ENCODE data around the gene DYSF. TPM values are rescaled to one million over a fixed set of nuclear protein-coding genes. Genes with fewer than 3 reads are reported as not detected.

Gene DYSF
- total RNA-seq, 2 donors from 2014 or later: 0.71 TPM; not detected in 1

DNA sequence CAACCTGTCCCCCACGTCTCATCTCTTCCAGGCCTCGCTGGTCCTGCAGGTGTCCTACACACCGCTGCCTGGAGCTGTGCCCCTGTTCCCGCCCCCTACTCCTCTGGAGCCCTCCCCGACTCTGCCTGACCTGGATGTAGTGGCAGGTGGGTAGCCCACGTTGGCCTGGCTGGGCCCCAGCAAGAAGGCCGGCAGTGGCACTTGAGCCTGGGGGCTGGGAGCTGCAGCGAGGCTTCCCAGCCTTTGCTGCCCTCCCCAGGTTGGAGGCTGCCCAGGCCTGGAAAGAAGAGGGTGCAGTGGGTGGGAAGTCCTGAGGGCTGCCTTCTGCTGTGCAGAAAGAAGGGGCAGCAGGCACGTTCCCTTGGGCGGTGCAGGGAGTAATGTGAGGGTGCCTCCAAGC, 58.4 kb downstream of the DYSF start:
- Mint-ChIP-seq H3K4me1 (no peaks in the 10 kb centered on the region), H3K27me3 (peaks cover 6% of the 10 kb centered on the region), H3K9me3 (no peaks in the 10 kb centered on the region), H3K4me3 (no peak overlapping the region), H3K36me3 (ENCODE audit: low read depth) (no peaks in the 10 kb centered on the region), H3K27ac (no peak overlapping the region)
- ATAC-seq (replicated peaks): no peak

DNA sequence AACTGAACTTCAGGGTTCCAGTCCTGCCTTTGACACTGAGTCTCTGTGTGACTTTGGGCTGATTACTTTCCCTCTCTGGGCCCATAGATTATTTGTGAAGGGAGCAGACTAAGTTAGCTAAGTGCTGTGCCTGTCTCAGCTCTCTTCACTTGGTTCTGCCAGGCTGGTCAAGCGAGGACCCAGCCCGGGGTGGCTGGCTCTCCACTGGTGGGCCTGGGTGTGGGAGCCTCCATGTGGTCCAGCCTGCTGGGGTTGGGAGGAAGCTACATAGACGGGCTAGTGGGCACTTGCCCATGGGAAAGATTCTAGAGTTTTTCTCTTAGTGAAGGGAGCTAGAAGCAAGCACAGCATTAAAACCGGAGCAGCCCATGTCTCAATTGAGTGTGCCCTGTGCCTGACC, 59.0 kb downstream of the DYSF start:
- H3K27ac Mint-ChIP-seq: no peak overlapping the region
- no peak for ATAC-seq (replicated peaks)
- no peak overlapping the region for H3K4me3 Mint-ChIP-seq
- no peaks in the 10 kb centered on the region for H3K36me3 Mint-ChIP-seq (ENCODE audit: low read depth)
- no peaks in the 10 kb centered on the region for H3K9me3 Mint-ChIP-seq
- H3K4me1 Mint-ChIP-seq: no peaks in the 10 kb centered on the region
- H3K27me3 Mint-ChIP-seq: peaks cover 6% of the 10 kb centered on the region

GRCh38 chr2:71513096-71513495, 59.7 kb downstream of the DYSF start:
- Mint-ChIP-seq H3K27me3 (peaks cover 6% of the 10 kb centered on the region), H3K9me3 (no peaks in the 10 kb centered on the region), H3K27ac (no peak overlapping the region), H3K4me3 (no peak overlapping the region), H3K4me1 (no peaks in the 10 kb centered on the region), H3K36me3 (ENCODE audit: low read depth) (no peaks in the 10 kb centered on the region)
- ATAC-seq (replicated peaks): no peak

GRCh38 chr2:71513721-71514120, 60.4 kb downstream of the DYSF start:
- Mint-ChIP-seq H3K27ac (no peak overlapping the region), H3K4me1 (no peaks in the 10 kb centered on the region), H3K27me3 (peaks cover 6% of the 10 kb centered on the region), H3K36me3 (ENCODE audit: low read depth) (no peaks in the 10 kb centered on the region), H3K9me3 (no peaks in the 10 kb centered on the region), H3K4me3 (no peak overlapping the region)
- no peak for ATAC-seq (replicated peaks)

DNA sequence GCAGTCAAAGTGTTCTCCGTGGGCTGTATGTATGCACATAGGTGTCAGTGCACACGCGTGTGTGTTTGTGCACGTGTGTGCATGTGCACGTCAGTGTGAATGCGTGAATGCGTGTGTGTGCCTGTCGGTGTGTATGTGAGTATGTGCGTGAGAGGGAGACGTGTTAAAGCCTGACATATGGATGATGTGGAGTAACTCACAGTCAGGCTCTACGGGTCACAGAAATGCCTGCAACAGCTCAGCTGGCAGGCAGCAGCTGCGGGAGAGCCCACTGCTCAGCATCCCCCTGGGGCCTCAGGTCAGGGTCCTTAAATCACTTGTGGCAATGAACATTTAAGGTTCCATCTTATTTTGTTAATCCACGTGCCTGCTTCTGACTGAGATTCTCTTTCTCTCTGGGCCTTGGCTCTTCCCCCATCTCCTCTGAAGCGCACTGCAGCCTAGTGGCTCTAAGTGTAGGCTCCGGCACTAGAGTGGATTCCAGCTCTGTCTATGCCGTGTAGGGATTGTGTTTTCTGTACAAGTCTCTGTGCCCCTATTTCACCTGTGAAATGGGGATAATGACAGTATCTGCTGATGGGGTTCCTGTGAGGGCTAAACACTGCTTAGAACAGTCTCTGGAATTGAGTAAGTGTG, 63.0 kb downstream of the DYSF start:
- peaks cover 6% of the 10 kb centered on the region for H3K27me3 Mint-ChIP-seq
- no peaks in the 10 kb centered on the region for H3K36me3 Mint-ChIP-seq (ENCODE audit: low read depth)
- no peaks in the 10 kb centered on the region for H3K9me3 Mint-ChIP-seq
- no peak for ATAC-seq (replicated peaks)
- no peaks in the 10 kb centered on the region for H3K4me1 Mint-ChIP-seq
- no peak overlapping the region for H3K27ac Mint-ChIP-seq
- H3K4me3 Mint-ChIP-seq: no peak overlapping the region

- no peak for ATAC-seq (replicated peaks)
- Mint-ChIP-seq H3K27ac (no peak overlapping the region), H3K36me3 (ENCODE audit: low read depth) (no peaks in the 10 kb centered on the region), H3K4me1 (no peaks in the 10 kb centered on the region), H3K9me3 (no peaks in the 10 kb centered on the region), H3K4me3 (no peak overlapping the region), H3K27me3 (peaks cover 15% of the 10 kb centered on the region)
Measured at GRCh38 chr2:71517851-71518250, 64.5 kb downstream of the DYSF start.

DNA sequence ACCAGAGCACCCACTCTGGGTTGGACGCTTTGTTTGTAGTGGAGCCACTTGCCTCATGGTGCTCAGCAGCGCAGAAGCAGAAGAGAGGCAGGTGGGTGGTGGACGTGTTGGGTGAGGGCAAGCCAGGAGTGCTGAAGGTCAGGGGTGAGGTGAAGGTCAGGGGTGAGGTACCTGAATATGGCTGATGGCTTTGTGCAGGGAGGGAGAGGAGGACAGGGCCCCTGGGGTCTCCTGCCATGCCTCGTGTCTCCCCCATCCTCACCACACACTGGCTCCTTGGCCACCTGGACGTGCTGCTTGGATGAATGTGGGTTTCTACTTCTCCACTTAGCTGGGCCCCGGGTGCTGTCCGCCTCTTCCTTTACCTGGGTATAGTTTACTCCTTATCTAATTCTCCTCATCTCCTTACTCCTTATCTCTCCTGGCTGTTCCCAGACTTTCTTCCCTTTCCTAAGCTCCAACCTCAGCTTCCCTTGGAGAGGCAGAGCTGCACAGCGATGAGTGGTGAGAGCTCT, 68.1 kb downstream of the DYSF start:
- Mint-ChIP-seq H3K27ac (no peak overlapping the region), H3K27me3 (peaks cover 28% of the 10 kb centered on the region), H3K36me3 (ENCODE audit: low read depth) (no peaks in the 10 kb centered on the region), H3K4me3 (no peak overlapping the region), H3K9me3 (no peaks in the 10 kb centered on the region), H3K4me1 (no peaks in the 10 kb centered on the region)
- ATAC-seq (replicated peaks): no peak

DNA sequence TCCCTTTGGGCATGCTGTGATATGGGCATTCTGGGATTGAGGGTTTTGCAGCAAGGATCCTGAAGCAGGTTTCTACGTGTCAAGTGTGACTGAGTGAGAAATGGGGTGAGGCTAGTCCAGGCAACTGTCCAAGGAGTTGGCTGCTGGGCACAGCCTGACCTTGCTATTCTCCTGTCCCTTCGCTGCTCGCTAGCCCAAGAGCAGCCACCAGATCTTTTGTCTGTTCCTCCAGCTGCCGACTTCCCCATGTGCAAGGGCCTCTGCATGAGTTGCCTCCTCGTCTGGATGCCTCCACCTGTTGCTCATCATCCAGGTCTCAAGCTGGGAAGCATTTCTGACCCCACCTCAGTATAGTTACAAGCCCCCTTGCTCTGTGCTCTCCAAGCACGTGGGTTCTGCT, 71.1 kb downstream of the DYSF start:
- ATAC-seq (replicated peaks): no peak
- H3K4me1 Mint-ChIP-seq: no peaks in the 10 kb centered on the region
- no peak overlapping the region for H3K4me3 Mint-ChIP-seq
- no peak overlapping the region for H3K27ac Mint-ChIP-seq
- peaks cover 38% of the 10 kb centered on the region for H3K27me3 Mint-ChIP-seq
- H3K36me3 Mint-ChIP-seq (ENCODE audit: low read depth): no peaks in the 10 kb centered on the region
- no peaks in the 10 kb centered on the region for H3K9me3 Mint-ChIP-seq

DNA sequence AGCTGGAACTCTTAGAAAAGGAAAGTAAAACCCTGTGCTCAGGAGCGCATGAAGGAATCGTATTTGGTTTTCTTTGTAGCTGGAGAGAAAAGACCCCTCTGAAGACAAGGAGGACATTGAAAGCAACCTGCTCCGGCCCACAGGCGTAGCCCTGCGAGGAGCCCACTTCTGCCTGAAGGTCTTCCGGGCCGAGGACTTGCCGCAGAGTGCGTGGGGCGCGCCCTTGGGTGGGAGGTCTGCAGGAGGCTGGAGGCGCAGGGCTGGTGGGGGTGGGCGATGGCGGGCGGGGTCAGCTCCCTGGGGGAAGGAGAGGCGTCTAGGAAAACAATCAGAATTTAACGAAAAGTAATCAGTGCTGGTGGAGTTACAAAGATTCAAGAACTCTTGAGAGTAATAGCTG, 72.8 kb downstream of the DYSF start:
- Mint-ChIP-seq H3K9me3 (no peaks in the 10 kb centered on the region), H3K4me3 (no peak overlapping the region), H3K36me3 (ENCODE audit: low read depth) (no peaks in the 10 kb centered on the region), H3K27me3 (peaks cover 44% of the 10 kb centered on the region), H3K27ac (no peak overlapping the region), H3K4me1 (no peaks in the 10 kb centered on the region)
- ATAC-seq (replicated peaks): no peak

GRCh38 chr2:71526975-71527374, 73.6 kb downstream of the DYSF start:
- no peak for ATAC-seq (replicated peaks)
- Mint-ChIP-seq H3K27me3 (peaks cover 40% of the 10 kb centered on the region), H3K9me3 (no peaks in the 10 kb centered on the region), H3K4me3 (no peak overlapping the region), H3K36me3 (ENCODE audit: low read depth) (no peaks in the 10 kb centered on the region), H3K27ac (no peak overlapping the region), H3K4me1 (no peaks in the 10 kb centered on the region)

GRCh38 chr2:71528131-71528591, 74.8 kb downstream of the DYSF start:
- Mint-ChIP-seq H3K27ac (no peak overlapping the region), H3K36me3 (ENCODE audit: low read depth) (no peaks in the 10 kb centered on the region), H3K4me3 (no peak overlapping the region), H3K4me1 (no peaks in the 10 kb centered on the region), H3K27me3 (peaks cover 41% of the 10 kb centered on the region), H3K9me3 (no peaks in the 10 kb centered on the region)
- no peak for ATAC-seq (replicated peaks)

DNA sequence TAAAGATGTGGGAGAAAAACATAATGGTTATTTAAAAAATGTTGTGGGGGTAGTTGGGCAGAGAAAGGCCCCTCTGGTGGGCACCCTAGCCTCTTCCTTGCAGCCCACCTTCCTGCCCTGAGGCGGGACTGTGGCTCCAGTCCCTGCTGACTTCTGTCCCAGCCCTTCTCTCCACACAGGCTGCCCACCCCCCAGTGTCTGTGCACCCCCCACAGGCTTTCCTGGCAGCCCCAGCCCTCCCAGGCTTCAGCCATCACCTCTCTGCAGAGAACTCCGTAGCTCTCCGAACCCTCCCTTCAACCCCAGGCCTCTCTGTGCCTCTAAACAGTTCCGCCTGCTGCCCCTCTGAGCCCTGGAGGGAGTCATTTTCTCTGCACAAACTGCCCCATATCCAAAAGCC, 75.4 kb downstream of the DYSF start:
- Mint-ChIP-seq H3K27me3 (peaks cover 42% of the 10 kb centered on the region), H3K27ac (no peak overlapping the region), H3K36me3 (ENCODE audit: low read depth) (no peaks in the 10 kb centered on the region), H3K9me3 (no peaks in the 10 kb centered on the region), H3K4me3 (no peak overlapping the region), H3K4me1 (no peaks in the 10 kb centered on the region)
- no peak for ATAC-seq (replicated peaks)

- no peaks in the 10 kb centered on the region for H3K9me3 Mint-ChIP-seq
- H3K4me1 Mint-ChIP-seq: no peaks in the 10 kb centered on the region
- no peak overlapping the region for H3K27ac Mint-ChIP-seq
- no peak for ATAC-seq (replicated peaks)
- H3K36me3 Mint-ChIP-seq (ENCODE audit: low read depth): no peaks in the 10 kb centered on the region
- H3K4me3 Mint-ChIP-seq: no peak overlapping the region
- peaks cover 37% of the 10 kb centered on the region for H3K27me3 Mint-ChIP-seq
Measured at GRCh38 chr2:71530211-71530610, 76.8 kb downstream of the DYSF start.

DNA sequence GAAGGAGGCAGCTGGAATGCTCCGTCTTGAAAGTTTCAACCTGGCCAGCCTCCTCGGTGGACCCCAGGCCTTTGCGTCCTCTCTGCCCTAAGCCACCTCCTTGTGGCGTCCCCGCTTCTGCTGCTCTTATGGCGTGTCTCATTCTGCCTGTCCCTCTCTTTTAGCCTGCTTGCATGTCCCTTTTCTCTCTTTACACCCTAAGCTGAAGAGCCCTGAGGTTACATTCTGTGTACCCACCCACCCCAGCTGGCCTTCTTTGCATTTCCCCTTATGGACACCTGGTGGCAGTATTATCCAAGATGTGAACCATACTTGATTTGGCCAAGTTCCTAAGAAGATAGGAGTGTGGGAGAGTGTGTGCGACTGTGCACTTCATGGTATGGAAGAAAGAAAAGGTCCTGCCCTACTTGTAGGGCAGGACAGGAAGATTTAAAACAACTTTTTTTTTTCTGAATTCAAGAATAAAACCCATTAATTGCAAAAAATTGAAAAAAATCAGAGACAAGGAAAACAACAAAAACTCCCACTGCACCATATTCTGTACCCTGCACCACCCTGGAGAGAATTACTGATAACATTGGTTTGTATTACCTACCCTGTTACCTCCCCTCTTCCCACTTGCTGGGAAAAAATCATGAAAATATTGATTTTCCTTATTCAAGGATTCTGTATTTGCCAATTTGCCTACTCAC, 77.4 kb downstream of the DYSF start:
- Mint-ChIP-seq H3K9me3 (no peaks in the 10 kb centered on the region), H3K36me3 (ENCODE audit: low read depth) (no peaks in the 10 kb centered on the region), H3K27ac (no peak overlapping the region), H3K4me3 (no peak overlapping the region), H3K27me3 (peaks cover 34% of the 10 kb centered on the region), H3K4me1 (no peaks in the 10 kb centered on the region)
- ATAC-seq (replicated peaks): peak; percentile 38

GRCh38 chr2:71531522-71532047, 78.2 kb downstream of the DYSF start:
- H3K9me3 Mint-ChIP-seq: no peaks in the 10 kb centered on the region
- H3K4me3 Mint-ChIP-seq: no peak overlapping the region
- no peaks in the 10 kb centered on the region for H3K36me3 Mint-ChIP-seq (ENCODE audit: low read depth)
- peaks cover 37% of the 10 kb centered on the region for H3K27me3 Mint-ChIP-seq
- H3K4me1 Mint-ChIP-seq: no peaks in the 10 kb centered on the region
- ATAC-seq (replicated peaks): peak; percentile 67
- H3K27ac Mint-ChIP-seq: no peak overlapping the region
